ENCODE results near the gene ZNF74. TPM values are rescaled to one million over a fixed set of nuclear protein-coding genes. Genes with fewer than 3 reads are reported as not detected.

Gene ZNF74
- total RNA-seq, 2 experiments from 2014 or later, result 7.9 to 8.0 TPM

DNA sequence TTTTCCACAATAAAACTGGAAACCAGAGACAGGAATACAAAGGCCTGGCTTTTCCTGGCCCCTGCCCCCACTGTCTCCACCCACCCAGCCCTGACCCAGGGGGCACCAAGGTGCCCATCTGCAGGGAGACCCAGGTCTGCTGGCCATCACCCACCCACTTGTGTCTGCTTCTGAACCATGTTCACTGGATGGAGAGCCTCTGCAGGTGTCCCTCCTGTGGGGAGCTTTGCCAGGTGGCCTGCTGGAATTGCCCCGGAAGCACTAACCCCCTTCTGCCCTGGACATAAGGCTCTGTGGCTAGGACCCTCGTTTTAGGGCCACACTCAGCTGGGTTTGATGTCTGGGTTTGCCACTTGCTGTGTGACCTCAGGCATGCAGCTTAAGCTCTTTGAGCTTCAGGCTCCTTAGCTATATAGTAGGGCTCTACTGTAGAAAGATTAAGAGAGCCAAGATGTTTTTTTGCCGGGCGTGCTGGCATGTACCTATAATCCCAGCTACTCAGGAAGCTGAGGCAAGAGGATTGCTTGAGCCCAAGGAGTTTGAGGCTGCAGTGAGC lies 39.8 kb downstream of the ZNF74 start:
- Mint-ChIP-seq H3K27ac (no peak overlapping the region), H3K36me3 (ENCODE audit: low read depth) (no peaks in the 10 kb centered on the region), H3K27me3 (ENCODE audit: low read depth) (peaks cover 57% of the 10 kb centered on the region), H3K9me3 (no peaks in the 10 kb centered on the region), H3K4me3 (no peak overlapping the region), H3K4me1 (ENCODE audit: low read depth) (peaks cover 27% of the 10 kb centered on the region)
- CTCF ChIA-PET, result no interaction called here
- intact Hi-C loops (cut with micrococcal nuclease), result no loop called here
- DNase-seq, result no peak

DNA sequence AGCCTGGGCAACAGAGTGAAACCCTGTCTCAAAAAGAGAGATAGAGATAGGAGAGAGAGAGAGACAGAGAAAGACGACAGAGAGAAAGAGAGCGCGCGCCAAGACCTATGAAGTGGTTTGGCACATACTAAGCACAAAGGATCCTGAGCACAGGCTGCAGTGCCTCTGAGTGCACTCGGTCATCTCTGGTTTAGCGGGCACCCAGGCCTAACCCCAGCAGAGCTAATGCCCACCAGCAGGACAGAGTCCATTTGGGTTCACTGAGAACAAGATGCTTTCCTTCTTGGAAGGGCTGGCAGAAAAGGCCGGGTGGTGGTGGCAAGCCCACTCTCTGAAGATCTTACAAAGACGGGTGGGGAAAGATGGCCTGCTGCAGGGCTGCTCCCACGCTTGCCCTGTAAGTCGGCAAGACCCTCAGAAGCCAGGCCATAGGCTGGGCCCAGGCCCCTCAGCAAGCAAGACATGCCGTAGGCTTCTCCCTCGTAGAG lies 40.4 kb downstream of the ZNF74 start:
- DNase-seq, result no peak
- CTCF ChIA-PET, result no interaction called here
- Mint-ChIP-seq H3K36me3 (ENCODE audit: low read depth) (no peaks in the 10 kb centered on the region), H3K27ac (no peak overlapping the region), H3K9me3 (no peaks in the 10 kb centered on the region), H3K27me3 (ENCODE audit: low read depth) (peaks cover 56% of the 10 kb centered on the region), H3K4me1 (ENCODE audit: low read depth) (peaks cover 24% of the 10 kb centered on the region), H3K4me3 (no peak overlapping the region)
- intact Hi-C loops (cut with micrococcal nuclease), result no loop called here

DNA sequence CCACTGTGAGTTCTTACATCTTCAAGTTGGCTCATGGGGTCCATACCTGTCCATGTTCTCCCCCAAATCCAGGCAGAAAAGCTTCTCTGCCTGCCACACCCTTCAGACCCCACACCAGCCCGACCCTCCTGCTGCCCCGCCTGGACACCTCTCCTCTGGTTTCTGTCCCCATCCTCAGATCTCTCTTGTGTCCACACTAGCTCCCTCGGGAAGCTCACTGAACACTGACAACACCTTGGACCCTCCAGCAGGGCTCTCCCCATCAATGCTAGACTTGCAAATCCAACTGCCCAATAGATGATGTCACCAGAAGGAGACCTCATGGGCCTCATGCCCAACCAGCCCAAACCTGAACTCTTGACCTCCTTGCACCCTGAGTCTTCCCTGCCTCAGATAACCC lies 40.8 kb downstream of the ZNF74 start:
- Mint-ChIP-seq H3K4me1 (ENCODE audit: low read depth) (peaks cover 24% of the 10 kb centered on the region), H3K27me3 (ENCODE audit: low read depth) (peaks cover 56% of the 10 kb centered on the region), H3K4me3 (no peak overlapping the region), H3K9me3 (no peaks in the 10 kb centered on the region), H3K27ac (no peak overlapping the region), H3K36me3 (ENCODE audit: low read depth) (no peaks in the 10 kb centered on the region)
- CTCF ChIA-PET, result no interaction called here
- intact Hi-C loops (cut with micrococcal nuclease), result no loop called here
- no peak for DNase-seq

DNA sequence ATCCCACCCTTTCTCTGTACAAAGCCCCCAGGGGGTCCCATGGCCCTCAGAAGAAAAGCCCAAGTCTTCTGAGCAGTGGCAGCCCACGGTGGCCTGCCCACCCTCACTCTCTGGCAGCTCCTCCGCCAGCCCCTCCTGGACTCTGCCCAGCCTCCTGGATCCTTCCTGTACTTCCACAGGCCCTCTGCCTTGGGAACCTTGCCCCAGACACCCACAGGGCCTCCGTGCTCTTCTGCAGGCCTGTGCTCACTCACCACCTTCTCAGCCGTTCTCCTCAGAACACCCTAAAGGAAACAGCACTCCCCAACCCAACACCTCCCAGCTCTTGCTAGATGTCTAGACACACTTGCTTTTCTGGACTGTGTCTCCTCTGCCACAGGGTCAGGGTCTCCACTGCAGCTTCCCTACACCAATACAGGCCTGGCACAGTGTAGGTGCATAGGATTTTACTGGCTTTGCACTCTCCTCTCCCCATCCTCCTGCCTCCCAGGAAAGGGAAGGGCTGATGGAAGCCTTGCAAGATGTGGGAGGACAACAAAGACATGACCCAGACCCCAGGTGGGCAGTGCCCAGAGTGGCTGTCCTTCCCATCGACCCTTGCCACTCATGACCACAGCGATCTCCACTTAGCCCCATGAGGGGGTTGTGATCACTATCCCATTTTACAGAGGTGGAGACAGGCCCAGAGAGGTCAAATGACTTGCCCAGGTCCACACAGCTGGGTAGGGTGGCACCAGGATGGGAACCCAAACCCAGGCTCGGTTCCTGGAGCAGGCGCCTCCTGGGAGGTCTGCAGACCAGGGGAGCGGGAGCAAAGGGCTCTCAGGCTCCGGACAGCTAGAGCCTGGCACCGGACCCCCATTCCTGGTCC lies 41.7 kb downstream of the ZNF74 start:
- H3K9me3 Mint-ChIP-seq, result no peaks in the 10 kb centered on the region
- no peak overlapping the region for H3K27ac Mint-ChIP-seq
- CTCF ChIA-PET, result no interaction called here
- no peak for DNase-seq
- H3K36me3 Mint-ChIP-seq (ENCODE audit: low read depth), result no peaks in the 10 kb centered on the region
- no peak overlapping the region for H3K4me3 Mint-ChIP-seq
- peaks cover 17% of the 10 kb centered on the region for H3K4me1 Mint-ChIP-seq (ENCODE audit: low read depth)
- intact Hi-C loops (cut with micrococcal nuclease), result no loop called here
- peaks cover 48% of the 10 kb centered on the region for H3K27me3 Mint-ChIP-seq (ENCODE audit: low read depth)

DNA sequence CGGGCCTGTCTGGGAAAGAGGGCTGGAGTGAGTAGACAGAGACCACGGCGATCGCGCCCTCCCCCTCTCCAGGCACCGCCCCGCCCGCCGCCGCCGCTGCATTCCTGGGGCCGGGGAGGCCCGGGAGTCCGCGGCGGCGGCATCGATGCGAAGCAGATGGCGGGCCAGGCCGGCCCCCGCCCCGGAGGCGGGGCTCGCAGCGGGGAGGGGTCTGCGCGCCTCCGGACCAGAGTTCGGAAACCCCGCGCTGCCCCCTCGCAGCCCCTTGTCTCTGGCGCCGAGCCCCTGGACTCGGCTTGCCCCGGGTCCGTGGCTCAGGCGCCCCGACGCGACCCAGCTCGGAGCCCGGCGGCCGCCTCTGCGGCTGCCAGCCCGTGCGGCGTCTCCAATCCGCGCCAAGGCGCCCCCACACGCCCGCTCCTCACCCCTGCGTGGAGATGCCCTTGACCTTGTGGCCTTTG lies 42.4 kb downstream of the ZNF74 start:
- no peaks in the 10 kb centered on the region for H3K36me3 Mint-ChIP-seq (ENCODE audit: low read depth)
- H3K4me3 Mint-ChIP-seq, result peak overlapping the region; percentile 59
- no peak overlapping the region for H3K27ac Mint-ChIP-seq
- CTCF ChIA-PET, result no interaction called here
- peaks cover 15% of the 10 kb centered on the region for H3K4me1 Mint-ChIP-seq (ENCODE audit: low read depth)
- no peaks in the 10 kb centered on the region for H3K9me3 Mint-ChIP-seq
- no peak for DNase-seq
- H3K27me3 Mint-ChIP-seq (ENCODE audit: low read depth), result peaks cover 45% of the 10 kb centered on the region
- intact Hi-C loops (cut with micrococcal nuclease), result no loop called here

DNA sequence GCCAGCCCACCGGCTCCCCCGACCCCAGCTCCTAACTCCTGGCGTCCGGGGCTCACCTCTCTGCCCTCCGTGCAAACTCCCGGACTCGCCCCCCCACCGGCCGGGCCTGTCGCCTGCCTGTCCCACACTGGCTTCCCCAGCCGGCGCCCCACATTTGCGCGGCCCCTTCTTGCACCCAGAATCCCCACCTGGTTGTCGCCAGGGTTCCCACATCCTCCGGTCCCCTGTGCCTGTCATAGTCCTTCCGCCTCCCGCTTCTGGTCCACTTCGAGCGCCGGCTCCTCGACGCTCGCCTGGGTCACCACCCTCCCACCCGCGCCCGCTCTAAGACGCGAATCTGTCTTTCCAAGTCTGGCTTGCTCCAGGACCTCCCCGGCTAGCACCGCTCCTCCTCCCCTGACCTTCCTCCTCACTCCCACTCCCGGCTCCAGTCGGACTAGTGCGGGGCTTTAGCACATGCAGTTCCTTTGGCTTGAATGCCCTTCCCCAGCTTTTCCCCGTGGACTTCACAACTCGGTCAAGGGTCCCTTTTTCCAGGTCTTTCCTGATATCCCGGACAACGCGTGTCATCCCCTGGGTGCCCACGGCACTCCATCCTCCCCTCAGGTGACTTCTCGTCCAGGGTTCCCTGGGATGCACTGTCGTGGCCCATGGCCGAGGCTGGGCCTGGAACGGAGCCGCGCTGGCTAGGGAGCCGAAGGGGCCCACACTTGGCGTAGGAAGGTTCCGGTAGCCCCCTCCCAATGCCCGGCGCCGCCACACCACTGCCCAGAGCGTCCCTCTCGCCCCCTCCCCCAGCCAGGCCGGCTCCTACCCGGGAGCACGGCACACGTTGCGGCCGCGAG lies 43.0 kb downstream of the ZNF74 start:
- CTCF ChIA-PET, result no interaction called here
- H3K4me3 Mint-ChIP-seq, result peak overlapping the region; percentile 59
- peaks cover 12% of the 10 kb centered on the region for H3K4me1 Mint-ChIP-seq (ENCODE audit: low read depth)
- no peak for DNase-seq
- H3K36me3 Mint-ChIP-seq (ENCODE audit: low read depth), result no peaks in the 10 kb centered on the region
- peaks cover 42% of the 10 kb centered on the region for H3K27me3 Mint-ChIP-seq (ENCODE audit: low read depth)
- no peak overlapping the region for H3K27ac Mint-ChIP-seq
- no peaks in the 10 kb centered on the region for H3K9me3 Mint-ChIP-seq
- intact Hi-C loops (cut with micrococcal nuclease), result no loop called here

DNA sequence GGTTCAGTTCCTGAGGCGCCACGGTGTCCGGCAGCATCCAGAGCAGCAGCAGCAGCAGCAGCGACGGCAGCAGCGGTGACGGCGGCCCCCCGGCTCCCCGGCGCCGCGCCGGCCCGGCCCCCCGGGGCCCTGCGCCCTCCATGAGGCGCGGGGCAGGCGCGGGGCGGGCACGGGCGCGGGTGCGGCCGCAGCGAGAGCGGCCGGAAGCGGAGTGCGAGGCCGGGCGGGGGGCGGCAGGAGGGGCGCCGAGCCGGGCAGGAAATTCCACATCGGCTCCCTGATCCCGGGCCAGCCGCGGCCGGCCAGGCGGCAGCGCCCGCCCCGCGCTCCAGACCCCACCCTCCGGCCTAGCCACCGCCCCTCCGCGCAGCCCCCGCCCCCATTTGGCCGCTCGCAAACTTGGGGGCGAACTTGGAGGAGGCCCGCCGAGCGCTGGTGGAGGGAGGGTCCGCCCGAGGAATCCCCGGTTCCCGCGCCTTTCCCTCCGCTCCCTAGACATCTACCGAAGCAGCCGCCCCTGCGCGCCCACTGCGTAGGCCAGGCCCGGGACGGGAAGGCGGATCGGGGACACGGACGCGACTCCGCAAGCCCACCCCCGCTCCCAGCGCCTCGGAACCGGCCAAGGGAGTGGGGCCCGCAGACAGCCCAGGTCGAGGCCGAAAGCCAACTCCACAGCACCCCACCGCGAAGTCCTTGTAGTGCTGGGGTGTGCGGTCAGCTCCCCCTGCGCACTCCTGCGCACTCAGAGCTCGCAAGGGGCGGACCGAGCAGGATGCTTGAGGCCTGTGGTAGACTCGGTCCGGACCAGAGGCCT lies 43.9 kb downstream of the ZNF74 start, which contains the start of gene SCARF2:
Gene SCARF2, minus strand, starts transcription at position 213 of the 814 bp plus-strand sequence. Its CDS starts 71 bp downstream, at position 142.
- CTCF ChIA-PET, result no interaction called here
- Mint-ChIP-seq H3K36me3 (ENCODE audit: low read depth) (peaks cover 3% of the 10 kb centered on the region), H3K27ac (no peak within 1 kb of the TSS), H3K27me3 (ENCODE audit: low read depth) (peaks cover 36% of the 10 kb centered on the region), H3K9me3 (no peaks in the 10 kb centered on the region), H3K4me3 (peak within 1 kb of the TSS; percentile 59), H3K4me1 (ENCODE audit: low read depth) (peaks cover 11% of the 10 kb centered on the region)
- intact Hi-C loops (cut with micrococcal nuclease), result no loop called here
- DNase-seq, result no peak

DNA sequence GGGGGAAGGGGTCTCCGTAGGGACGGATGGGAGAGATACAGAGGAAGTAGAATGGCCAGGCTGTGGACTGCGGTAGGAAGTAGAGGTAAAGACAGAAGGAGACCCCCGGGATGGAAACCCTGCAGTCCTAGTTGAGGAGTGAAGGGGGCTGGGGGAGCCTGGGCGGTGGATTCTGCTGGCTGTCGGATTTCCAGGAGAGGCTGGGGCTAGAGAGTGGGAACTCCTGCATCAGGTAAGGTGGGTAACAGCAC lies 44.4 kb downstream of the ZNF74 start:
- no peaks in the 10 kb centered on the region for H3K9me3 Mint-ChIP-seq
- H3K27me3 Mint-ChIP-seq (ENCODE audit: low read depth), result peaks cover 36% of the 10 kb centered on the region
- no peak overlapping the region for H3K4me3 Mint-ChIP-seq
- CTCF ChIA-PET, result no interaction called here
- intact Hi-C loops (cut with micrococcal nuclease), result no loop called here
- H3K36me3 Mint-ChIP-seq (ENCODE audit: low read depth), result peaks cover 4% of the 10 kb centered on the region
- peaks cover 11% of the 10 kb centered on the region for H3K4me1 Mint-ChIP-seq (ENCODE audit: low read depth)
- H3K27ac Mint-ChIP-seq, result no peak overlapping the region
- no peak for DNase-seq

DNA sequence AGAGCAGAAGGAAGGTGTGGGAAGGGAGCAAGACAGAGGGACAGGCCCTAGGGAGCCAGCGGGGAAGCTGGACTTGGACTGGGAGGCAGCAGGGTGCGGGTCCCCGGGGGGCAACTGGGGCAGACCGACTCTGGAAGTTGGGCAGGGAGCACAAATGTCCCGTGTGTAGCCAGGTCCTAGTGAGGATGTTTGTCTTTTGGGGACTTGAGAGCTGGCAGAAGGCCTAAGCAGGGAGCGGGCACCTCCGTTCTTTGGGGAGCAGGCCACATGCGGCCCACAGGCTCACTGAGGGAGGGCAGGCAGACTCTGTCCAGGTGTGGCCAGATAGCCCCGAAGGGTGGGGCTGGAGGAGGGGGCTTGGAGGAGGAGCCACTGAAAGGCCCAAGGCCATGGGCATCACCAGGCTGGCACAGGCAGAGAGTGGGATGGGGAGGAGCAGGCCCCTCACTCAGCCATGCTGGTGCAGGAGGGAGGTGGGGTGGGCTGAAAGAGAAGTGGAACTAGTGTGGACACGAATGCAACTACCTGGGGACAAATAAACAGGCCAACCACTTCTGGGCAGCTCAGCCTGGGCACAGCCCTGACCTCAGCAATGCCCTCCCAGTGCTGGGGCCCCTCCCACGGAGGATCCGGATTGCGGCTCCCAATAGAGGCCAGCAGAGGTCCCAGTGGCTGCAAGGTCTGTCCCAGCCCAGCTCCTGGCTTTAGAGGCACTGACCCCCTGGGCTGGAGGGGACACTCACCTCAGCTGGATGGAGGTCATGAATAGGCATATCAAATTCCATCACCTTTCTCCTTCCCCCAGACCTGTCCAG lies 44.9 kb downstream of the ZNF74 start:
- H3K9me3 Mint-ChIP-seq, result no peaks in the 10 kb centered on the region
- H3K27ac Mint-ChIP-seq, result no peak overlapping the region
- peaks cover 34% of the 10 kb centered on the region for H3K27me3 Mint-ChIP-seq (ENCODE audit: low read depth)
- no peak for DNase-seq
- CTCF ChIA-PET, result no interaction called here
- peaks cover 4% of the 10 kb centered on the region for H3K36me3 Mint-ChIP-seq (ENCODE audit: low read depth)
- intact Hi-C loops (cut with micrococcal nuclease), result no loop called here
- H3K4me1 Mint-ChIP-seq (ENCODE audit: low read depth), result peaks cover 11% of the 10 kb centered on the region
- H3K4me3 Mint-ChIP-seq, result no peak overlapping the region

DNA sequence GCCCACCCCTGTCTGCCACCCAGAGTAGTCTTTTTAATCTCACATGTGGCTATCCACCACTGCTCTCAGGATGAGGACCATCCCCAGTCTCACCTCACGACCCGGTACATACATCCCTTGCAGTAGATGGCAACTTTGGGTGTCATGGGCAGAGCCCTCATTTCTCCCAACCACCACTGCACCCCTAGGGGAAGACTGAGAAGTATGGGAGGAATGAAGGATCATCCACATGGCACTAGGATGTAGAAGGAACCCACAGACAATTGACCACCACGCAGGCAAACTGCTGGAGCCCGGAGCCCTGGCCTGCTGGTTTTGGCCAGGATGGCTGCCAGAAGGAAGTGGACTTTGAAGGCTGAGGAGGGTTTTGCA lies 45.6 kb downstream of the ZNF74 start:
- CTCF ChIA-PET, result no interaction called here
- peaks cover 8% of the 10 kb centered on the region for H3K36me3 Mint-ChIP-seq (ENCODE audit: low read depth)
- peaks cover 11% of the 10 kb centered on the region for H3K4me1 Mint-ChIP-seq (ENCODE audit: low read depth)
- H3K27me3 Mint-ChIP-seq (ENCODE audit: low read depth), result peaks cover 30% of the 10 kb centered on the region
- intact Hi-C loops (cut with micrococcal nuclease), result no loop called here
- H3K9me3 Mint-ChIP-seq, result no peaks in the 10 kb centered on the region
- H3K4me3 Mint-ChIP-seq, result no peak overlapping the region
- no peak for DNase-seq
- H3K27ac Mint-ChIP-seq, result no peak overlapping the region

DNA sequence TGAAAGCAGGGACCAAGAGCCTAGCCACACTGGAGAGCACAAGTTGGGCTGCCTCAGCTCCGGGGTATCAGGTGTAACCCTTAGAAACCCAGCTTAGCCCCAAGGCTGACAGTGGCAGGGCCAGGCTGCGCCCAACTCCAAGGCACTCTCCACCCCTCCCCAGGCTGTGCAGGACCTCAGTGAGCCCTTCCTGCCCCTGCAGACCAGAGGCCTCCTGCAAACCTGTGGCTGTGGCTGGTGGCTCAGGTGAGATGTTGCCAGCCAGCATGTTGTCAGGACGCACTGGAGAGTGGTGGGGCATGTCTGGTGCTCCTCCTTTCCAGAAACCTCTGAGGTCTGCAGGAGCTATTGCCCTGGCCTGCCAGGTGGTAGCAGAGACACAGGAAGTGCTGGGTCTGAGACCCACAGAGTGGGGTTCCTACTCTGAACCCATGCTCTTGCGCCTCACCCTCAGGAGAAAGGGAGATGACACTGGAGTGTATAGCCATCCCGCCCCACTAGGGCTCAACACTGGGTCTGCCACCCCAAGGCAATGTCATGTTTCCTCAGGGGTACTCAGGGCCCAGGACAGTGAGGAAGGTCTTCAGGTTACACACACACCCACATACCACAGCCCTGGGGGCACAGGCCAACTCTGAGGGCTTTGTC lies 46.1 kb downstream of the ZNF74 start:
- Mint-ChIP-seq H3K27me3 (ENCODE audit: low read depth) (peaks cover 25% of the 10 kb centered on the region), H3K4me1 (ENCODE audit: low read depth) (peaks cover 11% of the 10 kb centered on the region), H3K9me3 (no peaks in the 10 kb centered on the region), H3K27ac (no peak overlapping the region), H3K4me3 (no peak overlapping the region), H3K36me3 (ENCODE audit: low read depth) (peaks cover 8% of the 10 kb centered on the region)
- CTCF ChIA-PET, result no interaction called here
- DNase-seq, result no peak
- intact Hi-C loops (cut with micrococcal nuclease), result no loop called here
